ENCODE data around the gene PVRIG.
"Not testable (repeated sequence)": the region's sequence is repeated elsewhere in the genome, so short reads cannot be mapped to it uniquely, and the experiment has no call there.

PVRIG gene

DNA sequence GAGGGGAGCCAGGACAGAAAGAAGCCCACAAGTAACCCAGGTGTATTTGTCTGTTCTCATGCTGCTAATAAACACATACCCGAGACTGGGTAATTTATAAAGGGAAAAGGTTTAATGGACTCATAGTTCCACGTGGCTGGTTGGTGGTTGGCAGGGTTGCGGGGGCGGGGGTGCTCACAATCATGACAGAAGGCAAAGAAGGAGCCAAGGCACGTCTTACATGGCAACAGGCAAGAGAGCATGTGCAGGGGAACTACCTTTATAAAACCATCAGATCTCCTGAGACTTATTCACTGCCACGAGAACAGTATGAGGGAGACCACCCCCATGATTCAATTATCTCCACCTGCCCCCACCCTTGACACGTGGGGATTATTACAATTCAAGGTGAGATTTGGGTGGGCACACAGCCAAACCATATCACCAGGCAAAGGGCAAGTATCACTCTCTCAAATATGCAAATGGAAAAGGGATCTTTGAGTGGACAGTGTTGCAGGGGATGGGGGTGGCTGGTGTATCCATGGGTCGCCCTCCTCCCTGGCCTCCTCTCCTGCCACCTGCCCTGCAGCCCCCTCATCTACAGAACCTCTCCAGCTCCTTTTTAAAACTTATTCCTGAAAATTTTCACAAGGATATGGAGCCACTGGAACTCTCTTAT, 15.0 kb downstream of the PVRIG start:
- not testable (repeated sequence) for DNase-seq (ENCODE audit: low read depth)

DNA sequence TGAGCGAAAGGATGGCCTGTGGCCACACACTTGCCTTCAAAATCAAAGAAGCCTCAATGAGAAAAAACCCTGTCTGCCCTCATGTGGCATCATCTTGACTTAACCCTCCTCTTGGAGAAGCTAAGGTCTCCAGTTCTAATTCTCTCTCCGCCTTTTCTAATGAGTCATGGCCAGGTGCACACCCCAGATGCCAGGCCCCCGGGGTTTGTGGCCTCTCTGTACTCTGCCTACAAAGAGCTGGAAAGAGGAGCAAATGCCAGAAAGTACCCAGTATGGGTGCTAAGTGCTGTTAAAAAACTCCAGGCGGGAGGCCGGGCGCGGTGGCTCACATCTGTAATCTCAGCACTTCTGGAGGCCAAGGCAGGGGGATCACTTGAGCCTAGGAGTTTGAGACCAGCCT, 20.2 kb downstream of the PVRIG start:
- not testable (repeated sequence) for DNase-seq (ENCODE audit: low read depth)

DNA sequence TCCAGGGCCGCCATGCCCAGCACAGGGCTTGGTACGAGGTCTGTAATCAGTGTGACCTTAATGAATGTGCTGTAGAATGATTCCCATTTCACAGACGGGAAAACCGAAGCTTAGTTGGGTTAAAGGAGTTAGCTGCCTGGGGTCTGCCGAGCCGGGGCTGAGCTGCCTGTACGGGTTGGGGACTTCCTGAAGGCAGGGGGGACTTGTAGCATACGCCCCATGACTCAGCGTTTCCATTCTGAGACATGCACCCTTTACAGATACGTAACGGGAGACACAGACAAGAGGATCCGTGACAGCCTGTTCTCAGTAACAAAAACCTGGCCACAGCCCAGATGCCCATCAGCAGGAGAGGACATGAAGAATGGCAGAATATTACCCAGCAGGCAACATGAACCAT, 23.6 kb downstream of the PVRIG start:
- DNase-seq (ENCODE audit: low read depth): peak; percentile 4

DNA sequence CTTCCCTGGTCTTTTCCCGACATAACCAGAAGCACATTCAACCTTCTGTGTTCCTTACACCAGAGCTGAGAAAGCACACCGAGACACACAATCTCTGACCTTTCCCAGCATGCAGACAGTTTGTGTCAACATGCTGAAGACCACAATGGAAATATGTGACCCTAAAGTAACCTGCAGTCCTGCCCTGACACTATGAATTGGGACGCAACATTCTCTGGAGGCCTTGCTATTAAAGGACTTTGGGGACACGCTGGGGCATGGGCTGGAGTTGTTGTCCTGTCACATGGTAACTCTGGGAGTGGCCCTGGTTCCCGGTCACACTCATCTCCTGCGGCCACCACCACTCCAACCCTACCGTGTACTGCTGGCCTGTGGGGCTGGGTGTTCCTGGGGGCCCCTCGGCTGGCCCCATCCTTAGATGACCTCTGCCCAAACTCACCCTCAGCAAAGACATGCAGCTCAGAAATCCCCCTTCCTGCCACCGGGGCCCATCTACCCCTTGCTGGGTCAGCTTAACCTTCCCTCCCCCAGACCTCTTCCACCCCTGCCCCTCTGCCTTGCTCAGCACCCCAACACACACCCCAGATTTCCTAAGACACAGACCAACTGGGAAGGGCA, 25.3 kb downstream of the PVRIG start:
- DNase-seq (ENCODE audit: low read depth): not testable (repeated sequence)

DNA sequence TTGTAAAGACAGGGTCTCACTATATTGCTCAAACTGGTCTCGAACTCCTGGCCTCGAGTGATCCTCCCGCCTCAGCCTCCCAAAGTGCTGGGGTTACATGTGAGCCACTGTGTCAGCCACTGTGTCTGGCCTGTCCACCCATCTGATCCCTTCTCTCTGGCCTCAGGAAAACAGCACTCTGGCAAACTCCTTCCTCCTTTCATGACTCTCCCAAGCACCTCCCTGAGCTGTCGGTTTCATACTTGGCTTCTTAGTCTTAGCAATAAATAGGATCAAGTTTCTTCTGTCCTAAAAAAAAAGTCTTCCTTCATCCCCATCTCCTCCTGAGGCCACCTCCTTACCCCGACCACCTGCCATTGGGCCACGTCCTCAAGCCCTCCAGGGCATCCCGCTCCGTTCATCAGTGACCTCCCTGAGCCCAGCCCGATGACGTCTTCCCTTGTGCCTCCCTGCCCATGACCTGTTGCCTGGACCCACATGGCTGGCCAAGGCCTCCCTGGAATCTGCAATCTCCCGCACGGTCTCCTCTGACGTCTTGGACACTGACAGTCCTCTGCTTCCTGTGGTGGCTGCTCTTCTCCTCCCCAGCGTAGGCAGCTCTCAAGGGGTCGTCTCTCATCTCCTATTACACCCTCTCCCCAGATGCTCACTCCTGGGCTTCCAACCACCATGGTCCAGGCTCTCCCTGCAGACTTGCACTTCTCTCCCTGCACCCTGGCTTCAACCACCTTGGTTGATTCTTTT, 26.5 kb downstream of the PVRIG start:
- DNase-seq (ENCODE audit: low read depth): not testable (repeated sequence)

DNA sequence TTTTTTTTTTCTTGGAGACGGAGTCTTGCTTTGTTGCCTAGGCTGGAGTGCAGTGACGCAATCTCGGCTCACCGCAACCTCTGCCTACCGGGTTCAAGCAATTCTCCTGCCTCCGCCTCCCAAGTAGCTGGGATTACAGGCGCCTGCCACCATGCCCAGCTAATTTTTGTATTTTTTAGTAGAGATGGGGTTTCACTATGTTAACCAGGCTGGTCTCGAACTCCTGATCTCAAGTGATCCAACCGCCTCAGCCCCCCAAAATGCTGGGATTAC, 27.1 kb downstream of the PVRIG start:
- not testable (repeated sequence) for DNase-seq (ENCODE audit: low read depth)

DNA sequence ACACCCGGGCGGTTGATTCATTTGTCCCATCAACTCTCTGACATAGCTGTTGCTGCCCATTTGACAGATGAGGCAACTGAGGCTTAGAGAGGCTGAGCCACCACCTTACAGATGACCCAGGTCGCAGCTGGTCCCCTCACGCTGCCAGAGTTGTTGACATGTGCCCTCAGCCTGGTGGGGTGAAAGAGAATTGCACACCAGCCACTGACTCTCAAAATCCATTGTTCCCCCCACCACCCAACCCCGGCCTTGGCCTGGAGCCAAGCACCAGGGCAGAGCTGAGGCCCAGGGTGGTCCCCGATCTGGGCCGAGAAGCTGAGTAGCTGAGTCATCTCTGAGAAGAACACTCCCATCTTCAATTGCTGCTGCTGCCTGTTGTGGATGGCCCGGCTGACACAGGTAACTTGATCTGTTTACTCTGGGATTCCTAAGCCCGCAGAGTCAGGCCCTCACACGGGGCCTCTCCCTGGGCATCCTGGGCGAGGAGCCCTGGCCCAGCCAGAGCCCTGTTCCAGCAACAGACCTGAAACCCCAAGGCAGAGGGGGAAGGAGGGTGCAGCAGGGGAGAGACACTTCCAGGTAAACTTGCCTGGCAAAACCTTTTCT, 27.5 kb downstream of the PVRIG start:
- DNase-seq (ENCODE audit: low read depth): peak; percentile 55

DNA sequence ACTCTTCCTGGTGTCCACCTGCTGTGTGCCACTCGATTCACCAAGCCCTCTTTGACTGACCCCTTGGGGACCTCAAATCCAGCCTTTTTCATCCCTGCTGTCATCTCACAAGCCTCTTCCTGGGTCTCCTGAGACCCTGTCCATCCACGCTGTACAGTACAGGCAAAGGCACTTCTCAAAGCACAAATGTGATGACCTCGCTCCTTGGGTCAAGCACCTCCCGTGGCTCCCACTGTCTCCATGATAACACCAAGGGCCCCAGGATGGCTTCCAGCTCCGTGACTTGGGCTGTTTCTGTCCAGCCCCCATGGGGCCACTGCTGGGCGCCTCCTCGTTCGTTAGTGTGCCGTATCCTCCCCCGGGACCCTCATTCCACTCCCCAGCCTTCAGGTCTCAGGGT, 28.7 kb downstream of the PVRIG start:
- no peak for DNase-seq (ENCODE audit: low read depth)

DNA sequence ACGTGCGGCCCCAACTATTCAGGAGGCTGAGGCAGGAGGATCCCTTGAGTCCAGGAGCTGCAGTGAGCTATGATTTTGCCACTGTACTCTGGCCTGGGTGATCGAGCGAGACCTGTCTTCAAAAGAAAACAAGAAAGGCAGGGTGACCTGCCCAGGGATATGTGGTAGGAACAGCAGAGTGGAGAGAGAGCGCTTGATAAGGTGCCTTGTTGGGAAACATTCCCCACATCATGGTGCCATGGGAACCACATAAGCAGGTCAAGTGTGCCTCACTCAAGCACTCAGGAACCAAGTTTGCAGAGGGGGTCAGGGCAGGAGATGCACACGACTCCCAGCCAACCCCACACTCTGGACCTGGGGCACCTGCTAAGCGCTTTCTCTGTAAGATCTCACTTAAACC, 37.3 kb downstream of the PVRIG start:
- DNase-seq (ENCODE audit: low read depth): no peak

DNA sequence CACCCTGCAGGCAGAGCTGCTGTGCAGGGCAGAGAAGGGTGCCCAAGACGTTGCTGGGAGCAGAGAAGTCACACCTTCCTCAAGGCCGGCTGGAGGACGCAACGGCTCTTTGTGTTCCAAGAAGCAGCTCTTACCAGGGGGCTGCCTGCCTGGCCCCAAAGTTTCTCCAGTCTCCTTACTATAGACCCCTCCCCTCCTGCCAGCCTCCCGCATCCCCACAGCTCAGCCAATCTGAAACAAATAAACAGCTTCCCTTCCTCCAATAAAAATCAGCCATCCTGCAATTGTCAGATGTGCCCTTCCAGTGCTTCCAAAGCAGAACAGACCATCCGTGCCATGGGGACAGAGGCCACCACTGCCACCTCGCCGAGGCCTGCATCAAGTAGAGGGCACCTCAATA, 40.2 kb downstream of the PVRIG start:
- DNase-seq (ENCODE audit: low read depth): not testable (repeated sequence)

DNA sequence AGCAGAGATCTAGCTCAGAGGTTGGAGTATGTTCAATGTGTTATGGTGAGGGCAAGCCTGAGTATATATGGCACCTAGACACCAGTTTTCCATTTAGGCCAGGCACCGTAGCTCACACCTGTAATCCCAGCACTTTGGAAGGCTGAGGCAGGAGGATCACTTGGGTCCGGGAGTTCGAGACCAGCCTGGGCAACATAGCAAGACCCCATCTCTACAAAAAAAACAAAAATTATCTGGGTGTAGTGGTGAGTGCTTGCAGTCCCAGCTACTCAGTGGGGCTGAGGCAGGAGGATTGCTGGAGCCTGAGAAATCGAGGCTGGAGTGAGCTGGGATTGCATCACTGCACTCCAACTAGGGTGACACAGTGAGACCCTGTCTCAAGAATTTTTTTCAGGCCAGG, 43.1 kb downstream of the PVRIG start:
- DNase-seq (ENCODE audit: low read depth): not testable (repeated sequence)

DNA sequence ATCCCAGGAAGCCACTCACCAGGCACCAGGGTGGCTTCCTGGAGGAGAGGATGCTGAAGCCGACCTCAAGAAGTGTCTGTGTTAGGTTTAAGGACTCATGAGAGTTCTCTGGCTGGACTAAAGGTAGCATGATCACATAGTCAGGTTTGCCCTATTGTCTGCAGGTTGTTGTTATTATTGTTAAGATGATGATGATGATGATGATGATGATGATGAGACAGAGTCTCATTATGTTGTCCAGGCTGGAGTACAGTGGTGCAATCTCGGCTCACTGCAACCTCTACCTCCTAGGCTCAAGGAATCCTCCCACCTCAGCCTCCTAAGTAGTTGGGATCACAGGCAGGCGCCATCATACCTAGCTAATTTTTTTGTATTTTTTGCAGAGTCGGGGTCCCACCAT, 44.5 kb downstream of the PVRIG start:
- not testable (repeated sequence) for DNase-seq (ENCODE audit: low read depth)

DNA sequence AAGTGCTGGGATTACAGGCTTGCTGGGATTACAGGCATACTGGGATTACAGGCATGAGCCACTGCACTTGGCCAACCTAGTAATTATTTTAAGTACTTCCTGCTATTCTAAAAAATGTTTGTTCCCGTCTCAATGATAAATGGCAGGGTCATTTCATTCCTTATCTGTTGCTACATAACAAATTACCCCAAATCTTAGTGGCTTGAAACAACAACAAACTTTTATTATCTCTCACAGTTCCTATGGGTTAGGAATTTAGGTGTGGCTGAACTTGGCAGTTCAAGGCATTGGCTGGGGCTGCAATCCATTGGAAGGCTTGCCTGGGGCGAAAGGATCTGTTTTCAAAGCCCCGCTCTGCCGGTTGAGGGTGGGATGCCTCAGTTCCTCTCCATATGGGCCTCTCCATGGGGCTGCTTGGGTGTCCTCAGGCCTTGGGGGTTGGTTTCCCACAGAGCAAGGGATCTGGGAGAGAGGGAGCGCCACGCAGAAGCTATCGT, 45.0 kb downstream of the PVRIG start:
- DNase-seq (ENCODE audit: low read depth): not testable (repeated sequence)

DNA sequence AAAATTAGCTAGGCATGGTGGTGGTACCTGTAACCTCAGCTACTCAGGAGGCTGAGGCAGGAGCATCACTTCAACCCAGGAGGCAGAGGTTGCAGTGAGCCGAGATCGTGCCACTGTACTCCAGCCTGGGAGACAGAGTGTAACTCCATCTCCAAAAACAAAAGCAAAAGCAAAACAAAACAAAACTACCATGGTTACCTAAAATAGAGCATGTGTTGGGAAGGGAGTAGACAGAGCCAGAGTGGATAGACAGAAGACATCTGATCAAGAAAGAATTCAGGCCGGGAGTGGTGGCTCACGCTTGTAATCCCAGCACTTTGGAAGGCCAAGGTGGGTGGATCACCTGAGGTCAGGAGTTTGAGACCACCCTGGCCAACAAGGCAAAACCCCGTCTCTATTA, 46.1 kb downstream of the PVRIG start:
- not testable (repeated sequence) for DNase-seq (ENCODE audit: low read depth)

DNA sequence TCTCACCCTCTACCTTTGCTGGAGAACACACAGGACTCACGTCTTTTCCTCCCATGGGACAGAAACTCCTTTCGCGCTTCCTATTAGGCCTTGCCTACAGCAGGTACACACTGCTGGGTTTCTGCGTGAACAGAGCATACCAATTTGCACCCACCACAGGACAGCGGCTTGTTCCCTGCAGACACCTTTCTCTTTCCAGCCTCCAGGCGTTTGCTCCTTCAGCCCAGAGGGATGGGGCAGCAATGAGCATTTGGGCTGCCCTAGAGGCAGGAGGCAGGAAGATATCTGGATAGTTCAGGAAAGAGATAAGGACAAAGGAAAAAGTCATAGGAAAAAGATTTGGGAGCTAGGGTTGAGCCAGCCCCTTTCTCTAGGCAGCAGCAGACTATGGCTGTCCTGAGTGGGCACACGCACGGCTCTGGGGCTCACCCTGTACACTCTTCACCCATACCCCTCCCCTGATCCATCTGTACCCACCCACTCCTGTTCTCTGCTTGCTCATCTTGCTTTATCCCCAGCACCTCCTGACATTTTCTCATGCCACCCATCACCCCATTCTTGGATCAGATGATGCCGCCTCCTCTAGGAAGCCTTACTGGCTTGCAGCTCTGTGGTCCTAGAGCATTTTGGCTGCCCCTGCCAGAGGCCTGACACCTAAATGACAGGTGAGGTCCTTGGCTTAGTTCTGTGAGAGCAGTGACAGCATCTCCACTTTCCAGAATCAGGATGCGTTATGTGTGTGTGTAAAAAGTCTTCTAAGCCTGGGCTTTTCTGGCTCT, 47.0 kb downstream of the PVRIG start:
- no peak for DNase-seq (ENCODE audit: low read depth)

DNA sequence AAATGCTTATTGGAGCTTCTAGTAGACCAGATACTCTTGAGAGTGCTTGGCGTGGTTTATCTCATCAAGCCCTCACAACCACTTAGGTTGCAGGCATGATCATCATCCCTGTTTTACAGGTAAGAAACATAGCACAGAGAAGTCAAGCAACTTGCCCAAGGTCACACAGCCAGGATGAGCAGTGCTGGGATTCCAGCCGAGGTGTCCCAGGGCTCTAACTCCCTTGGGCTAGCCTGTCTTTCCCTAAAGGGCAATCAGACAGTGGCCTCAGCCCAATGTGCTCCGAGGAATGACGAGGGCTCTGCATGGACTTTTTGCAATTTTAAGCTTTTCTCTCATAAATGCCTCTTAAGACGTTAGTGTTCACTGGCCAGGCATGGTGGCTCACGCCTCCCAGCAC, 47.9 kb downstream of the PVRIG start:
- DNase-seq (ENCODE audit: low read depth): no peak

DNA sequence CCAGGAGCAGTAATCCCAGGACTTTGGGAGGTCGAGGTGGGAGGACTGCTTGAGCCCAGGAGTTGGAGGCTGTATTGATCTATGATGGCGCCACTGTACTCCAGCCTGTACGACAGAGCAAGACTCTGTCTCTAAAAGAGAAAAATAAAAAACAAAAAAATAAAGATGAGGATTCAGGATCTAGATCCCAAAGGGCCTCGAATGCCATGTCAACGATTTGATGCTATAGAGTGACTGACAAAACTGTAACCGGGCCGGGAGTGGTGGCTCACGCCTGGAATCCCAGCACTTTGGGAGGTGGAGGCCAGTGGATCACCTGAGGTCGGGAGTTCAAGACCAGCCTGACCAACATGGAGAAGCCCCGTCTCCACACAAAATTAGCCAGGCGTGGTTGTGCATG, 49.1 kb downstream of the PVRIG start:
- not testable (repeated sequence) for DNase-seq (ENCODE audit: low read depth)

DNA sequence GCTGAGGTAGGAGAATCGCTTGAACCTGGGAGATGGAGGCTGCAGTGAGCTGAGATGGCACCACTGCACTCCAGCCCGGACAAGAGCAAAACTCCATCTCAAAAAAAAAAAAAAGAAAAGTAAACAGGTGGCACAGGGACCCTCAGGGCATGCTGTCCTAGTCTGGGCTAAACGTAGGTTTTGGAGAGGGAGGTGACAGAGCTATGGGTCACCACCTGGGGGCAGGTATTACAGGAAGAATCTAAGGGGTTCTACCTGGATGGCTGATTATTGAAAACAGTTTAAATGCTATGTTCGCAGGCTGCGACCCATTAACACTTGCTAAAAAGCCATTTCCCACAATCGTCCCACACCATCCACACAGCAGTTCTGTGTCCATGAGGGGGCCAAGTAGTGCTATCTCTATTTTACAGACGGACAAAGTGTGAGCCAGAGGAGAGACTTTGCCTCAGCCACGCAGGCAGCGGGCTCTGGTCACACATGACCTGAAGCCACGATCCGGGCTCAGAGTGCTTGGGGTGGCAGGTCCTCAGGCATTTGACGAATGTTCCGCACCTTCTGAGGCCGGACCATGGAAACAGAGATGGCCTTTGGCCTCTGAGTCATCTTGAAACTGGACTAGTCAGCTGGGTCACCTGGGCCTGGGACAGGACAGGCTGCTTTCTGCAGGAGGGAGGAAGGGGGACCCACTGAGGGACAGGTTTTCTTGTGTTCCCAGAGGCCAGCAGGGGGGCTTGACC, 49.7 kb downstream of the PVRIG start:
- not testable (repeated sequence) for DNase-seq (ENCODE audit: low read depth)

DNA sequence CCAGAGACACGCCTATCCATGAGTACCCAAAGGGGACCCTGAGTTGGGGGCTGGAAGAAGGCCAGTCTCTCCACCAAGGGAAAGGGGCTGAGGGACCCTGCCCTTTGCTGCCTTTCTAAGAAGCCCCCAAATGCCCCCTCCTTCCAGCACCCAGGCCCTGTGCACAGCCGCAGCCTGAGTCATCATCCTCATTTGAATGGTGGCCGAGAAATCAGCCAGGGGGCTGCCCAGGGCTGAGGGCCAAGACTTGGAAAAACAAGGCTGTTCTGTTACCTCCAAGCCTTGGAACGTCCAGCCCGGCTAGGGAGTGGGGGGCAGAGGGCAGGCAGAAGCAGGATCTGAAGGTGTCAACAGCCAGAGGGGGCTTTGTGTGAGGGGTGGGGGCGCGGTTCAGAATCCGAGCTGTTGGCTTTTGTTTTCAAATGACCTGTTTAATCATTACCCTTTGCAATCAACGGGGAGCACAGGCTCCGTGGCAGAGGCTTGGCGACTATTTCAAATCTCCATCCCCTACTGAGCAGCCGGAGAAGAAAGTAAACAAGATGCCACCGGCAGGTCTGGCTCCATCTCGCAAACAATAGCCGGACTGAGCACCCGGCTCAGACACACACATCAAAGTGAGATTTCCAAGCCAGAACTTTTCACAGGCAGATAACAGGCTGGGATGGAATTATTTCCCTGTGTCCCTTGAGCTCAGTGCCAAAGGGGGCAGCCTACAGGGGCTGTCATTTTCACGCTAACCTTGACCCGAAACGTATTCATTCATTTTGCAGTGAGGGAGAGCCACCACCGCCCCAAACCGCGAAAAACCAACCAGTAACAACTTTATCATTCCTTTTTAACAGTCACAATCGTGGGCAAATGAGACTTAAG, 50.5 kb downstream of the PVRIG start:
- not testable (repeated sequence) for DNase-seq (ENCODE audit: low read depth)

Measured in fibroblast of the conjunctiva (primary cell).